NCI-H128 (cell line): Measurements from ENCODE around the gene RMND5A.
"Not testable (repeated sequence)": the region's sequence is repeated elsewhere in the genome, so short reads cannot be mapped to it uniquely, and the experiment has no call there.

ENCODE experiments used
- DNase-seq: peaks from one replicate; lab custom pipeline; 2025; ENCODE audit not compliant: unreplicated experiment; lab: John Stamatoyannopoulos, UW

The RMND5A gene

DNA sequence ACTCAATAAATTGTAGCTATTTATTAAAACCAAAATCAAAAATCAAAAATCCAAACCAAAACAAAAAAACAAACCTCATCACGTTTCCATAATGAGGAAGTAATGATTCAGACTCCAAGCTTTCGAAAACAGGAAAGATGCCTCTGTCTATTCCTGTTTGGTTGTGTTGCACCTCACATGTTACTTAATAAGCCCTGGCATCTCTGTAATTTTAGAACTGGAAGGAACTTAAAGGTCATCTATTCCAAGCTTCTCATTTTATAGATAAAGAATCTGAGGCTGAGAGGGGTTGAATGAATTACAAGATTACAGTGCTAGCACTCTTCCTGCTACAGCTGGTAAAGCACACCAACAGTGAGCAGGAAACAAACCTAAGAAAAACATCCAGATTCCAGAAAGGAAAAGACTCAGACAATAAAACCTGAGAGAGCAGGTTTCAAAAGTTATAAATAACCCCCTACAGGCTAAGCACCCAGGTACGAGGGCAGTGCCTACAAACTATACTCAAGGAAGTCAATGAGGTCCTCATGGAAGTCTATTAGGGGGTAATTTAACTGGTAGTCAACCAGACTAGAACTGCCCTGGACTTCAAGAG is 5.4 kb upstream of the RMND5A start:
- DNase-seq = not testable (repeated sequence)

DNA sequence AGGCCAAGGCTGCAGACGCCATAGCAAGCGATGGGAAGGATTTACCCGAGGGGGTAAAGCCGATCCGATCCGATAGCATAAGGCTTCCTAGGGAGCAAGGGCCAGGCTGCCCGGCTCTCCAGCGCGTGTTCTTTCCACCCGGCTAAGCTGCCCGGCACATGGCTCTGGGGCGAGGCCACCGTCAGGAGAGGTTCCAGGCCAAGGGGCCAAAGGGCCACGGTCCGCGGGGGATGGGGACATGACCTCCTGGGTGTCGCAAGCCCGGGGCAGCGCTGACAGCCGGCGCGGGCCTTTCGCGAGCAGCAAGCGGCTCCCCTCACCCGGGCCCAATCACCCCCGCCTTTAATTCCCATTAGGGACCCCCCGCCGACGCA is 841 bp upstream of the RMND5A start:
- DNase-seq = not testable (repeated sequence)

DNA sequence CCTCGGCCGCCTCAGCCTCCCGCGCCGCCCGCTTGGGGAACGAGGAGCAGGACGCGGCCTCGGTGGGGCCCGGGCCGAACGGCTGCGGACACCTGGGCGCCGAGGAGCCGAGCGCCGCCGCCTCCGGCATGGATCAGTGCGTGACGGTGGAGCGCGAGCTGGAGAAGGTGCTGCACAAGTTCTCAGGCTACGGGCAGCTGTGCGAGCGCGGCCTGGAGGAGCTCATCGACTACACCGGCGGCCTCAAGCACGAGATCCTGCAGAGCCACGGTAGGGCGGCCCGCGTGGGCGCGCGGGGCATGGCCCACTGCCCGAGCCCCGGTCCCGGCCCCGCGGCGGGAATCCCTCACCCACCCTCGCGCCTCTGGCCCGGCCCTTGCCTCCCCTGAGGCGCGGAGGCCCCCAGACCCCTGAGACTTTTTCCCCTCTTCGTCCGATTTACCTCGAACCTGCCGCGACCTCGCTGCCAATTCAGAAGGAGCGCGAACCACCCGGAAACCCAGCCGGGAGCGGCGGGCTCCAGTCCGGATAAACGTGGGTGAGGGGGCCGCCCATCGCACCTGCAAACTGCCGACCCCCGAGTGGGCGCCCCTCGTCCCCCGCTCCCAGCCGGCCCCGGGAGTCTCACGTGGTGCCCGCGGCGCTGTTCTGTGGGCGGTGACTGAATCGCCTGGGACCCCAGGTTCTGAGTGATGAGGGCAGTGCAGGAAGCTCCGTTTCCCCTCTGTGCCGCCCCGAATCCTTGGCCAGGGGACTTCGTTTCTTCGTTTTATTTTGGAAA is 639 bp downstream of the RMND5A start:
- DNase-seq = not testable (repeated sequence)

DNA sequence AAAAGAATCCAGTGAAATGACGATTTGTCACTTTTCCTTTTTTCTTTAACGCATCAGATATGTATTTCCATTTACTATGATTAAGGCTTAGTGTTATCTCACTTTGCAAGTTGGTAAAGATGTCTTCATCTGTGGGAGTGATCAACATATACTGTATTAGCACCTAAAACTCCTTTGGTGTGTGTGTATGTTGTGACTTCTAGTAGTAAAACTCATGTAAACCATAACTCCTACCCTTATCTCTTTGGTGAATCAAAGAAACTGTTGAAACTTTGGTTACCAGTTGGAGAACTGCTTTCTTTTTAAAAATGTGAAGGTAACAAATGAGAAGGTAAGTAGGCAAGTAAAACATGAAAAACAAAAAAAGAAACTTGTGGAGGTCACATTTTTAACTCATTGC is 5.6 kb downstream of the RMND5A start:
- DNase-seq = not testable (repeated sequence)

DNA sequence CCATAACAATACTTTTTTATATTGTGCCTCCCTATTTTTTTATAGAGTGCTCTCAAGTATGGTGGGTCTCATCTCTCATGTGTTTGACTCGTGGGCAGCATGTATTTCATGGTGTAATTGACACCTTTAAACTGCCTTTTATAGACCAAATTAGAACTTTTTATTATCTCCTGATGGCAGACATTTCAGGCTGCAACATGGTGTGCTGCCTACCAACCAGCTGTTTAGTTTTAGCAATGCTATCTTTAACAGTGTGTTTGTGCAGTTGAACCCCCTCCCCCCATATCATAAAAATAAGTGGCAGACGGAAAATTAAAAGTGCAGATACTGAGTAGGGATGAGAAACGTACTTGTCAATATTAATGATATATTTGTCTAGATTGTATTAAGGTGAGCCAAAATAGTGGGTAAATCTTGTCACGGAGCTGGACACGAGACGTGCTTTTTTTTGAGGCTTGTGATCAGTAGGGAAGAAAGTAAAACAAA is 12.0 kb downstream of the RMND5A start:
- not testable (repeated sequence) for DNase-seq

DNA sequence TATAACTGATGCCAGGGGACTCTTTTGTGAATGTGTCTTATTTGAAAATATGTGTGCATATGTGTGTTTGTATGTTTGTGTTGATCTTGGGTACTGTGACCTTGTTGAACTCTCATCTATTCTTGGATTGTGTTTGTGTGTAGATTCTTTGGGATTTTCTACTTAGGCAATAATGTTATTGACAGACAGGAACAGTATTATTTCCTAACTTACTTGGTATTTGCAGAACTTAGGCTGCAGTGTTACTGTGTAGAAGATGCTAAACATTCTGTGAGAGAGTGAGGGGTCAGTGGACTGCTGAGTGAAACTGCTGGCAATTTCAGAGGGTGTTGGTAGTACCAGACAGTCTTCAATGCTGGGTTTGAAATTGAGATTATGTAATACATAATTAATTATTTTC is 12.7 kb downstream of the RMND5A start:
- not testable (repeated sequence) for DNase-seq

DNA sequence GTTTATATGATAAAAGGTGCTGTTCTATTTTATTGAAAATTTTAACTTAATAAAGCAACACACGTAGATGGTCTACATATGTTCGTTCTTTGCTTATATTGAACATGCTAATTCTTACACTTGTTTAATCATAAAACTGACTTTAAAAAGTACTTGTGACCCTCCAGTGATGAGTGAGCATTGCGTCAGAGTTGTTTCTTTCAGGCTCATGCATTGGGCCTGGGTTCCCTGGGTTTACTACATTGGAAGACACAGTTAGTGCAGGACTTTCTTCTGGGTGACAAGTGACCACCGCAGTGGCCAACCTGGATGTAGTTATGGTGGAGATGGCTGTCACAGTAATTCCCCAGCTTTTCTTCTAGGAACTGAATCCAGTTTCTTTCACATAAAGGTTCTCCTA is 13.4 kb downstream of the RMND5A start:
- DNase-seq = not testable (repeated sequence)

DNA sequence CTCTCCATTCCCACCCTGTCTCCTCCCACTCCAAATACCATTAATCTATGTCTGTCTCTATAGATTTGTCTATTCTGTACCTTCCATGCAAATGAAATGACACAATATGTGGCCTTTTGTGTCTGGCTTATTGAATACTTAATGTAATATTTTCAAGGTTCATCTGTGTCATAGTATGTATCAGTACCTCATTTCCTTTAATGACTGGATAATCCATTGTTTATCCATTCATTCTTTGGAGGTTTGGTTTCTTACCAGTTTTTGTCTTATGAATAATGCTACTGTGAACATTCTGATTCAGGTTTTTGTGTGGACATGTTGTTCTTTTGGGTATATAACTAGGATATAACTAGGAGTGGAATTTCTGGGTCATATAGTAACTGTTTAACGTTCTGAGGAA is 14.8 kb downstream of the RMND5A start:
- DNase-seq = not testable (repeated sequence)

DNA sequence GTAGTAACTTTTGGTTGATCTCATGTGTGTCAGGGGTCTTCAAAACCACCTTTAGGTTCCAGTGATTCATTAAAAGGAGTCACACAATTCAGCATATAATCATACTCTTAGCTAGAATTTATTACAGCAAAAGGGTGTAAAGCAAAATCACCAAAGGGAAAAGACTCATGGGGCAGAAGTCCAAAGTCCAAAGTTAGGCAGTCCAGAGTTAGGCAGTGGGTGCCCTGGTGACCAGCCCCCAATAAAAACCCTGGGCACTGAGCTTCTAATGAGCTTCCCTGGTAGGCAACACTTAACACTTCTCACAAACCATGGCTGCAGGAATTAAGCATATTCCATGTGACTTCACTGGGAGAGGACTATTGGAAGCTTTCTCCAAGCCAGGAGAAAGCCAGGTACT is 19.4 kb downstream of the RMND5A start:
- not testable (repeated sequence) for DNase-seq

DNA sequence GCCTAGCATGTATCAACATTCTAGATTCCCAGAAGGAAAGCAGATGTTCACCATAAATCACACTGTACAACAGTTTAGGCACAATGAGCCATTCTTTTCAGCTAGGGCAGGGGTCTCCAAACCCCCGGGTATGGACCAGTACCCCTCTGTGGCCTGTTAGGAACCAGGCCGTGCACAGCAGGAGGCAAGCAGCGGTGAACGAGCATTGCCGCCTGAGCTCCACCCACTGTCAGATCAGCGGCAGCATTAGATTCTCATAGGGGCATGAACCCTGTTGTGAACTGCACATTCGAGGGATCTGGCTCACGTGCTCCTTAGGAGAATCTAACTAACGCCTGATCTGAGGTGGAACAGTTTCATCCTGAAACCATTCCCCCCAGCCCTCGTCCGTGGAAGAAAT is 19.8 kb downstream of the RMND5A start:
- not testable (repeated sequence) for DNase-seq

DNA sequence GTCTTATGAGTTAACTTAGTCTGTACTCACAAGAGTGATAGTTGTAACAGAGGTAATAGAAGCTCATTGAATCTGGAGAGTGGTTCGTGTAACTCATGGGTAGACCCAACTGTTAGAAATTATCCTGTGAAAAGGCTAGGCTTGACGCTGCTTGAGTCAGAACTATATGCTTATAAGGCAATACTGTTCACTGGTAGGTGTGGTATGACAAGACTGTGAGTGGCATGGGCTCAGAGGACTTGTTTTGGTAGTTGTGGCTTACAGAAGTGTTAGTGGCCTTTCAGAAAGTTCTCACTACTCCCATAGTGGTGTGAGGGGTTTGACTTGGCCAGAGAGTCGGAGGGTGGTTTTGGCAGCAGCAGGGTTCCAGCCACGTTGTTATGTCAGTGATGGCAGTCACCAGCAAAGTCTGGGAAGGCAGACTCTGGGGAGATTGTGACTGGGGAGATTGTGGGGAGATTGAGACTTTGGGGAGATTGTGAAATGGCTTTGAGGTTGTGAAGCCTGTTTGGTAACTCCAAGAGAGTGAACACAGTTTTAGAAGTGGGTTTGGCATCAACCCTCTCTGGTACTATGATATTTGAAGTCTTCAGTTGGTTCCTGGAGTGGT is 21.9 kb downstream of the RMND5A start:
- not testable (repeated sequence) for DNase-seq

DNA sequence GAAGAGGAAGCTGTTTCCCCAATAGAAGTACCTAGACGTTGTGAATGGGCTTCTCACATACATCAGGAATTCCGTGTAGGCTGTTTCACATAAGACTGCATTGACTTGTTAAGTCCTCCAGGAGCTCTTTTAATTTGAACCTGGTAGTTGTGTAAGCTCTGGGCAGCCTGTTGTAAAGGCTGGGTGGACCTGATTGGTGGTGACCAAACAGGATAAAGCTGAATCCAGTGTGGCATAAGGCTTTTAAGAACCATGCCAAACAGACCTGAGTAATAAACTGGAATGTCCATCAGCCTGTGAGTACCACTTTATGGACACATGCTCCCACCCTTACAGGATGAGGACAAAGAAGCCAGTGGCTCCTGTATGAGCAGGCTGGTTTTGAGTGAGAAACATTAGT is 24.1 kb downstream of the RMND5A start:
- no peak for DNase-seq

DNA sequence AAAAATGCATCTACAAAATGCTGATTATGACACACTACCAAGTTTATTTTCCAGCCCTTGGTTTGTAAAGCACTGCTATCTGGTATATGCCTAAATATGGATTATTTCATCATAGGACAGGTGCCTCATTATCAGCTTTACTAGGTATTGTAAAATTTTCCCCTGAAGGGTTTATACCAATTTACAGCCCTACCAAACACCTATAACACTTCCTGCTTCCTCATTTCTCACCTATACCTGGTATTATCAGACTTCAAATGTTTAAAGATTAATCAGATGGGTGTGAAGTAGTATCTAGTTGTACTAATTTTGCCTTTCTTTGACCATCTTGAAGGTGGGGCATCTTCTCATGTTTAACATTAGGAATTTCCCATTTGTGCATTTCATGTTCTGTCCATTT is 26.8 kb downstream of the RMND5A start:
- DNase-seq = no peak

DNA sequence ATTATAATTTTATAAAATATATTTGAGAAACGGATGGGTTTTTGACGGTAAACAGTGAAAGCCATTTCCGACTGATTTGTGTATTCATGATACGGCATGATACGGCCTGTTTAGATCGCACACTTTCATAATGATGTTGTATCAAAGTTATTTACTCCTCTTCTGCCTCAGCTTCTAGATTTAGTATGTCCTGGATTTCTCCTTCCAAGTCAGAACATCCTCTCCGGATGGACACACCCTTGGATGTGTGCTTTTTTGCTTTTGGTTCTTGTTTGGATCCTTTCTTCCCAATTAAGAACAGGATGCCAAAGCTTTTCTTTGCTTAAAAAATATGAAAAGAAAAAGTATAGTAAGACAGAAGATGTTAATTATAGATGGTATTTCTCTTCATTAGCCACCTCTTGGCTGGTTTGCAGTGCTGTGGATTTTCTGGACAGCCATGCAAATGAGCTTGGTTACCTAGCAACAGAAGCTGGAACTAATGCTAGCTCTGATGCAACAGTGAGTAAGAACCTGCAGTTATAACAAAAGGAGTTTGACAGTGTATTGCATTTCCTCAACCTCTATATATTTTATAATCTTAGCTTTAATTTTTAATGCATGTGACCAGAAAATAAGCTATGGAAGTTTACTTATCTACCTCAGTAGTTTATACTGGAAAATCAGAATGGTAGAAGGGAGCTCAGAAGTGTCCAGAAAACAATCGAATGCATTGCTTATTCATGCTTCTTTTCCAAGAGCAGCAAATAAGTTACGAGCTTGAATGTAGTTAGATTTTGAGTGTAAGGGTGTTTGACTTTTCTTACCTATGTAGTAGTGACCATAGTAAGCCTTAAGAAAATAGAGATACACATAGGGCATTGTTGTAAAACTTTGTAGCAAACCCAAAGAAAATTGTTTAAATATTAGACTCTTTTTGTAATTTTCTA is 27.9 kb downstream of the RMND5A start:
- DNase-seq = no peak

DNA sequence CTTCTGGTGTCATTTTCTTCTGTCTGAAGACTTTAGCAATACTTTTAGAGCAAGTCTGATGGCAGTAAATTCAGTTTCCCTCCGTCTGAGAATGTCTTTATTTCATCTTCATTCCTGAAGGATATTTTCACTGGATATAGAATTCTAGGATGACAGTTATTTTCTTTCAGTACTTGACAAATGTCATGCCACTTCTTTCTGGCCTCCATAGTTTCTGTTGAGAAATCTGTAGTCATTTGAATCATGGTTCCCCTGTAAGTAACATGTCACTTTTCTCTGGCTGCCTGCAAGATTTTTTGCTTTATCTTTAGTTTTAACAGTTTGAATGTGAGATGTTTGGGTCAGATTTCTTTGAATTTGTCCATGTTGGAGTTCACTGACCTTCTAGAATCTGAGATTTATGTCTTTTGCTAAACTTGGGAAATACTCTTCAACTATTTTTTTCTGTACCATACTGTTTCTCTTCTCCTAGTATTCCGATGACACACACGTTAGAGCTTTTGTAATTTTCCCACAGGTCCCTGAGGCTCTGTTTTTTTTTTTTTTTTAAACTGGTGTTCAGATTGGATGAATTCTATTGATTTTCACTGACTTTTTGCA is 30.2 kb downstream of the RMND5A start:
- DNase-seq = no peak

DNA sequence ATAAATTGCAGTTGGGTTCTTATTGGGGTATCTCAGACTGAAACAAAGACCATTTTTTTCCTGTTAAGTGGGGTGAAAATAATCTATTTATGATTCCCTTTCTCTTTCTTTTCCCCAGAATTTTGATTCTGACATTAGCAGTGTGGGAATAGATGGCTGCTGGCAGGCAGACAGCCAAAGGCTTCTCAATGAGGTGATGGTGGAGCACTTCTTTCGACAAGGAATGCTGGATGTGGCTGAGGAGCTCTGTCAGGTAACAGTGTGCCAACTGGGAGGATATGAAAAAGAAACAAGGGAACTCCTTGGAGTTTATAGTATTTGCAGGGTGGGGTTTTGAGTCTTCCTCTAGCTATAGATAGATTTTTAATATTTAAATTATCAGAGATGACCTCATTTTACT is 31.7 kb downstream of the RMND5A start:
- DNase-seq = no peak

DNA sequence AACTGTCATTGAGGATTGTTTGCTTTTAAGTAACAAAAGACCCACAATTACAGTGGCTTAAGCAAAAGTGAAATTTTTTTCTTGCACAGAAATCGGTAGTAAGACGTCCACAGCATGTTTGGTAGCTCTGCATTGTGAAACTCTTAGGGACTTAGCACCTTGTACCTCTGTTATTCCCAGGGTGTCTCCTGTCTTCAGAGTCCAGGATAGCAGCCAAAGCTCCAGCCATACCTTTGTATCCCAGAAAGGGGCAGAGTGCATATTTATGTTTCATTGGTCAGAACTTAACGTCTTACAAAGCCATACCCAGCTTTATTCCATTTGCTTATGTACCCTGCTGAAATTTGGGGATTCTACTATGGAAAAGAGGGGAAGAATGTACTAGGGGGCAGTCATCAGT is 32.8 kb downstream of the RMND5A start:
- DNase-seq = no peak

DNA sequence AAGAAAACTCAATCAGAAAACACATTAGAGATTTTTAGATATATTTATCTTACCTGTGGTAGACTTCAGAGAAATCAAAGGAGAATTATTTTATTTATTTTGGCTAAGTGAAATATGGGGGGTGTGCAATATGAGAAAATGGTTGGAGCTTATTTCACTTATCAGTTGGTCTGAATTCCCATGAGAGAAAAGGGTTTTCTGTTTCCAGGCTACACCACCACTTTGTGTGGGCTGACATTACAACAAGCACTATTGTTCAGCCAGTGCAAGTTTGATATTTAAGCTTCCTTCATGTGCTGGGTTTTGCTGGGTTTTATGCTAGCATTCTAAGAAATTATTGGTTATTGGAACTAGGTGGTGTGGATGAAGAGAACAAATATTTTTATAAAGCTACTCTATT is 33.5 kb downstream of the RMND5A start:
- no peak for DNase-seq

DNA sequence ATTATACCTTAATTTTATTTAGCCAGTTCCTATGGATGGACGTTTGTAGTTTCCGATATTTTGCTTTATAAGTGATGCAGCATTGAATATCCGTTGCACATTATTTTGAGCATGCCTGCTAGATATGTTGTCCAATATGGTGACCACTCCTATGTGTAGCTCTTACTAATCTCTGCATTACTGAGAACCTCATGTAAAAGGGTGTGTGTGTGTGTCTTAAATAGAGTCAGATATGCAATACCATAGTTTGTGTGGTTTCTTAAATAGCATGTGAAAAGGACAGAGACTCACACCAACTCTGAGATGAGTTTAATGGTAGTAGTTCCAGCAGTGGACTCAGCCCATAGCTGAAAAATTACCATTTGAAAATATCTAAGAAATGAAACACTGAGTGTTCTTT is 38.3 kb downstream of the RMND5A start:
- no peak for DNase-seq

DNA sequence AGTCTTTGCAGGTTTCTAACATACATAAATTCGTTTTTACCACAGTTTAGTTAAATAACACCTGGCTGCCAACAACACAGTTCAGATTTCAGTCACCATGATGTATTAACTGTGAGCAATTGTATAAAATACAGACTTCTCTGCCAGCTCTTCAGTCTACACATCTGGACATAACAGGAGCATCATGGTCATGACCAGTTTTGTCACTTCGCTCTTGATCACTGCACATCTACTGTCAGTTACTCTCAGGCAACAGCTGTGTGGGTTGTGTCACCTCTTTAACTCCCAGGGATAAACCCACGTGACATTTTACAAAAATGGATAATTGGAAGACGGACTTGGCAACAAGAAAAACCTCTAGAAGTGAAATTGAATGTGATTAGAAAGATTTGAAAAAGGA is 40.3 kb downstream of the RMND5A start:
- DNase-seq = no peak
